HG03571 (cell line): ENCODE measurements around the gene HIP1R.
"Not testable (repeated sequence)": the region's sequence is repeated elsewhere in the genome, so short reads cannot be mapped to it uniquely, and the experiment has no call there.

Experiments used
- ATAC-seq: cut with Tn5 transposase; IDR thresholded peaks from one replicate; pipeline ENCODE4 v1.9.1; 2021; ENCODE audit not compliant: unreplicated experiment

HIP1R gene

DNA sequence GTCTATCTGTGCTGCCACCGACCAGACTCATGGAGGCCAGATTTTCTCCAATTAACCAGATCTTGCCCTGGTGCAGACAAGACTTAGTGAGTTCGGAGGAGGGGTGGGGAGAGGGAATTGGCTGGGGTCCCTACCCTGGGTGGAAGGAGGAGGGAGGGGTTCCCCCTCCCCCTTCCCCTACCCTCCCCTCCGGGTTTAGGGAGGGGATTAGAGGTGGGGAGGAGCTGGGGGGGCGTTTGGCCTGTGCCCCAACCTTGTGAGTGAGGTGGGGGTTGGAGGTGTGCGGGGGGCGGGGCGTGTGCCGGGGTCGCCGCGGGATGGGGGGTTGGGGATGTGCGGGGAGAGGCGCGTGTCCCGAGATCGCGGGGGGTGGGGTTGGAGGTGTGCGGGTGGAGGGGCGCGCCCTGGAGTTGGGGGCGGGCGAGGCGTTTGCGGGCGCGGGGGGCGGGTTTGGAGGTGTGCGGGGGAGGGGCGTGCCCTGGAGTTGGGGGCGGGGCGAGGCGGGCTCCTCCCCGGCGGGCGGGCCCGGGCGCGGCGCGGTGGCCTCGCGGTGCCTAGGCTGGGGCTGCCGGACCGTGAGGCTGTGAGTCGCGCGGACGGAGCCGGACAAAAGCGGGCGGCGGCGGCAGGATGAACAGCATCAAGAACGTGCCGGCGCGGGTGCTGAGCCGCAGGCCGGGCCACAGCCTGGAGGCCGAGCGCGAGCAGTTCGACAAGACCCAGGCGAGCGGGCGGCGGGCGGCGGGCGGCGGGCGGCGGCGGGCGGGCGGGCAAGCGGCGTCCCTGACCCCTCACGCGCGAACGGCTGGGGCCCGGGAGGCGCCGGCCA, at the start of gene HIP1R:
HIP1R (plus strand) TSS at position 537 of the 829 bp plus-strand sequence; CDS start at position 631, 94 bp downstream.
- ATAC-seq: no peak

DNA sequence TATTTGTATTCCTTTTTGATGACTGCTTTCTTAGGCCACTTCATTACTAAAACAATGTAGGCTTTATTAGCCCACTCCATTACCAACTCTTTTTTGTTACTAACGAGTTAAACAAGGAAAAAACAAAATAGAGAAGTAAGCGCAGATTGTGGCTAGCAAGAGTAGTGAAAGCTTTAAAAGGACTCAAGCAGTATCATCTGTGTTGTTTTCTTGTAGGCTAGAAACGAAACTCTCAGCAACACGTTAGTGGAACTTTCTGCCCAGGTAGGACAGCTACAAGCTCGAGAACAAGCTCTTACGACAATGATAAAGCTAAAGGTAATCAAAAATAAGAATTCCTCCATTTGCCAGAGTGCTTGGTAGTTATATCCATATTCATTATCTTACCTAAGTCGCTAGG, 49.8 kb upstream of the HIP1R start:
- no peak for ATAC-seq

- no peak for ATAC-seq
Observed at GRCh38 chr12:122788387-122788786, 46.9 kb upstream of the HIP1R start.

GRCh38 chr12:122789637-122790036, 45.6 kb upstream of the HIP1R start:
- no peak for ATAC-seq

GRCh38 chr12:122790393-122791075, 44.7 kb upstream of the HIP1R start:
- no peak for ATAC-seq

GRCh38 chr12:122793685-122794106, 41.6 kb upstream of the HIP1R start:
- ATAC-seq: no peak

GRCh38 chr12:122795807-122796206, 39.5 kb upstream of the HIP1R start:
- ATAC-seq: no peak

- no peak for ATAC-seq
Observed at GRCh38 chr12:122799641-122800243, 35.5 kb upstream of the HIP1R start.

GRCh38 chr12:122803937-122804336, 31.3 kb upstream of the HIP1R start:
- no peak for ATAC-seq

DNA sequence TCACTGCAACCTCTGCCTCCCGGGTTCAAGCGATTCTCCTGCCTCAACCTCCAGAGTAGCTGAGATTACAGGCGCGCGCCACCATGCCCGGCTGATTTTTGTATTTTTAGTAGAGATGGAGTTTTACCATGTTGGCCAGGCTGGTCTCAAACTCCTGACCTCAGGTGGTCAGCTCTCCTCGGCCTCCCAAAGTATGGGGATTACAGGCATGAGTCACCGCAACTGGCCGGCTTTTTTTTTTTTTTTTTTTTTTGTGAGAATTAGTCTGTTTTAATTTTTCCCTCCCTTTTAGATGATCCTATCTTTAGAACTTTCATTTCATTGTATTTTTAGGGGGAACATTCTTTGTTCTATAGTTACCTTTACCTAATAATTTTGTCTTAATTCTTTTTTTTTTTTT, 30.3 kb upstream of the HIP1R start:
- not testable (repeated sequence) for ATAC-seq

DNA sequence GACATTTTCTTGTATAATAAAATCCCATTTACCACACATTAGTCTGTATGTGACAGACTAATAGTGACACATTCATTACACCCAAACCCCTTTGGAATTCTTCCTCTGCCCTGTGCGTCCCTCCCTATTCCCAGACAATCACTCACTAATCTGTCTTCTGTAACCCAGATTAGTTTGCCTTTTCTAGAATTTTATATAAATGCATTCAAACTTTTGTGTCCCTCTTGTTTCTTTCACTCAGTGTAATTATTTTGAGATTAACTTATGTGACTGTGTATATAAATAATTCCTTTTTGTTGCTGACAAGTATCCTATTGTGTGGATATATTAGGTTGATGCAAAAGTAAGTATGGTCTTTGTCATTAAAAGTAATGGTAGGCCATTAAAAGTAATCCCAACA, 27.6 kb upstream of the HIP1R start:
- ATAC-seq: no peak

- ATAC-seq: no peak
Observed at GRCh38 chr12:122811777-122812176, 23.5 kb upstream of the HIP1R start.

DNA sequence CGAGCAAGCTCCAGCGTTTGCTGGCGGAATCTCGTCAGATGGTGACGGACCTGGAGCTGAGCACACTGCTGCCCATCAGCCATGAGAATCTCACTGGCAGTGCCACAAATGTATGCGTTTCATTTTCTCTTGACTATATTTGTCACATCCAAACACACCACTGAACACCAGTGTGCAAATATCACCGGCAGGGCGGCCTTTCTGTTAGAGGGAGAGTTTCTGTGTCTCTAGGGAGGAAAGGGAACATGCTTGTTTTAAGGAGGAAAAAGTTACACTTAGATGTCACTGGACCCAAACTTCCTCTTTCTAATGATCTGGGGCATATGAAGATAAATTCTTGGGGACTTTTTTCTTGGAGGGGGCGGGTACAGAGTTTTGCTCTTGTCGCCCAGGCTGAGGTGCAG, 21.9 kb upstream of the HIP1R start:
- ATAC-seq: no peak

DNA sequence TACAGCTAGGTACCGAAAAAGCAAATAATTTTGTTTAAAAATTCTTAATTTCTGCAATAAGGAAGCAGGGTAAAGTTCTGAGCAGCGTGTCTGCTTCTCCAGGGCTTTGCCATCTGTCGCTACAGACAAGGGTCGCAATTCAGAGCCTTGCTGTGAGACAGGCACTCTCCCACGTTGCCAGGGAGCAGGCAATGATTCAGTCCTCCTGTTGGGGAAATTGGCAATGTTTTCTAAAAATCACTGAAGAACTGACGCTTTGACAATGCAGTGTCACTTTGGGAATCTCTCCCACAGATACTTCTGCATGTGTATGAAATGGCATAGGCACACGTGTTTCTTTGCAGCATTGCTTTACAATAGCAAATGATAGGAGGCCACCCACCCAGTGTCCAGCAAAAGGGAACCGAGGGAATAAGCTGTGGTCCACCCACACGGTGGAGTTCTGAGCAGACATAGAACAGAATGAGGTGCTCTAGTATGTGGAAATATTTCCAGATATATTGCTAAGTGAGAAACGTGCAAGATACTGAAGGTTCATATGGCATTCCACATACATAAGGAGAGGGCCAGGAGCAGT, 16.0 kb upstream of the HIP1R start:
- ATAC-seq: no peak

DNA sequence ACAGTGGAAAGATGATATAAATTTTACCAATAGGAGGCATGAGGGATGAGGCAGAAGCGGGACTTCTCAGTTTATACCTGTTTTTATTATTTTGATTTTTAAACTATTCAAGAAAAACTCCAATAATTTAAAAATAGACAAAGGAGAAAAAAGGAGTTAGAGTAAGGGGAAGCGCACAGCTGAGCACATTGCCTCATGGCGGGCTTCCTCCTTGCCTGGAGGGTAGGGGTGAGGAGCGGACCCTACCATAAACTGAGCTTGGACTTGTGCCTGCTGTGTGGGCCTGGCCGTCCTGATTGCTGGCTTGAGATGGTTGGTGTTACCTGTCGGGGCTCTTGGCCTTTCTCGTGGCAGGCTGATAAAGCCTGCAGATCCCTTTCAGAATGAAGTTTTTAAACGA, 15.1 kb upstream of the HIP1R start:
- ATAC-seq: no peak

DNA sequence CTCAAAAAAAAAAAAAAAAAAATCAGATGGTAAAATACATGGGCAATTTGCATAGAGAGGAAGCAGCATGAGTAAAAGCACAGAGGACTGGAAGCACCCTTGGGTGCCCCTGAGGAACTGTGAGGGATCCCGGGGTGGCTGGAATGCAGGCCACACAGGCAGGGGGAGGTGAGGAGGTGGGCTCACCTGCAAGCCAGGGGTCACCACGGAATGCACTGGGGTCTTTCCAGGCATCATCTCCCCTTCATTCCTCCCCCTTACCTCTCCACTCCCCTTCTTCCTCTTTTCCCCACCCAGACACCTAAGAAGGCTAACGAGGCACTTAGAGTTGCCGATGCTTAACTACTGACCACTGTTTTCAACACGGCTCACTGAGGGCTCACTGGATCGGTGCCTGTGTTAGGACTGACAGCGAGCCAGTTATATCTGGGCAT, 14.4 kb upstream of the HIP1R start:
- peak; percentile 70 for ATAC-seq

- ATAC-seq: no peak
Observed at GRCh38 chr12:122823429-122823828, 11.8 kb upstream of the HIP1R start.

- ATAC-seq: no peak
Observed at GRCh38 chr12:122825773-122826724, 9.2 kb upstream of the HIP1R start.

DNA sequence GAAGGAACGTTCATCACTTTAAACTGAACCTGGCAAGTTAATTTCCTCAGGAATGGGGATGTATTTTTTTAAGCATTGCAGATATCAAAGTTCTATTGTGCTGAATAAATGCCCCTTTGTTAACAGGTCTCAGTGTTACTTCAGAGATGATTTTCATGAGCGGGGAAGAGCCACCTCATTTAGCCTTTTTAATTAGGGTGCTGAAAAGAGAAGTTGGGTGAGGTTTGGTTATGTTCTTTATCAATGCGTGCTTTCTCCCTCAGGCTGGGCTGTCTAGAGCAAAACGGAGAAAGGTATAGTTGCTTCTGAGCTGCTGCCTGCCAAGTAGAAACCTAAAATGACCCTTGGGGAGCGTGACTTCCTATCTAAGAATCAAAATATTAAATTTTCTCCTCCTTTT, 8.0 kb upstream of the HIP1R start:
- ATAC-seq: no peak

DNA sequence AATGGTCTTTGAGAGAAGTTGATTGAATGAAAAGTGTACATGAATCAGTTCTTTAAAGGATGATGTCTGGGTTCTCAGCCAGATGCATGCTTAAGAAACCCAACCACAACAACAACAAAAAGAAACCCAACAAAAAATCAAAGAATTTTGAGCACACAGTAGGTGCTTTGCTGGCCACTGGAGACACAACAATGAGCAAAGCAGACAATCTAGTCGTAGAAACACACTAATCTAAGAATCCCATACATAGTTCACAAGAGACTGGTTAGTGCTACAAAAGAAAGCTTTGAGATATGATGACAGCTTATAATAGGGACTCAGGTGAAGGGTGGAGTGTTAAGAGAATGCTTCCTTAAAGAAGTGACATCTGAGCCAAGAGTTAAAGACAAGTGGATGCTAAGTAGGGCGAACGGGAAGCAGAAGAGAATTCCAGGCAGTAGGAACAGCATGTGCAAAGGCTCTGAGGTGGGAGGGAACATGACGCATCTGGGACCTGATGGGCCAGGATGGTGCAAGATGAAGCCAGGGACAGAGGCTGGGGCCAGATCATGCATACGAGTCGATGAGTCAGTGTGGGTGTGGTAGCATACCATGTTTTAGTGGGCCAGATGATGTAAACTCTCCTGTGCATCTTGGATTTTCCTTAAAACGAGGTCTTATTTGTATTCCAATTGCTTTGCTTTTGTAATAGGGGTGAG, 4.6 kb upstream of the HIP1R start:
- no peak for ATAC-seq
